Natural killer cell (primary cell): ENCODE measurements around the gene ABCC12. TPM values are rescaled to one million over a fixed set of nuclear protein-coding genes. Genes with fewer than 3 reads are reported as not detected.

Experiments used
- ATAC-seq, 3 donors: fragments of 150-1000 bp in 2 of 3; fragments of 200-7000 bp in 1 of 3; cut with Tn5 transposase; 1 replicate in 1 of 3; 2 replicates in 2 of 3; pipeline ENCODE4 v1.10.0; 2021; ENCODE audit warnings: mild to moderate bottlenecking in 2 of 3, moderate library complexity in 2 of 3
- DNase-seq, 2 donors: peaks; one replicate each; pipeline versions ENCODE4 v3.0.0 to v3.0.0-alpha.2; 2013 to 2021; ENCODE audit warnings: mixed read lengths in 1 of 2
- H3K27ac ChIP-seq: one replicate; pipeline ENCODE4 v1.5.1; 2013; ENCODE audit warnings: mild to moderate bottlenecking, low read length
- H3K27me3 ChIP-seq: one replicate; pipeline ENCODE4 v1.6.1; 2013; ENCODE audit warnings: low read length; ENCODE audit not compliant: control insufficient read depth, insufficient read depth
- H3K36me3 ChIP-seq: one replicate; pipeline ENCODE4 v1.6.1; 2013; ENCODE audit warnings: low read length; ENCODE audit not compliant: control insufficient read depth, insufficient read depth
- H3K4me1 ChIP-seq: one replicate; pipeline ENCODE4 v1.6.1; 2013; ENCODE audit warnings: low read length; ENCODE audit not compliant: control insufficient read depth, insufficient read depth
- H3K4me3 ChIP-seq: one replicate; pipeline ENCODE4 v1.5.1; 2013; ENCODE audit warnings: low read length
- H3K9me3 ChIP-seq: one replicate; pipeline ENCODE4 v1.6.1; 2013; ENCODE audit warnings: low read length; ENCODE audit not compliant: control insufficient read depth, insufficient read depth
- H3K27ac Mint-ChIP-seq, 2 donors: one replicate each; pipeline ENCODE4 v1.8.0; 2022; ENCODE audit warnings: mild to moderate bottlenecking in 2 of 2, mixed read lengths in 2 of 2, moderate library complexity in 1 of 2
- H3K27me3 Mint-ChIP-seq, 2 donors: one replicate each; pipeline ENCODE4 v1.8.0; 2022; ENCODE audit warnings: low read depth in 2 of 2, mixed read lengths in 2 of 2
- H3K36me3 Mint-ChIP-seq: one replicate; pipeline ENCODE4 v1.8.0; 2022; ENCODE audit warnings: mixed read lengths
- H3K4me1 Mint-ChIP-seq, 2 donors: one replicate each; pipeline ENCODE4 v1.8.0; 2022; ENCODE audit warnings: mixed read lengths in 2 of 2
- H3K4me3 Mint-ChIP-seq: one replicate; pipeline ENCODE4 v1.8.0; 2022; ENCODE audit warnings: mild to moderate bottlenecking, moderate library complexity, mixed read lengths
- H3K9me3 Mint-ChIP-seq, 2 donors: one replicate each; pipeline ENCODE4 v1.8.0; 2022; ENCODE audit warnings: mixed read lengths in 2 of 2
- WGBS: methylation state at CpG from one replicate; pipeline ENCODE4 v1.1.7; 2013; ENCODE audit warnings: missing lambda C conversion rate; ENCODE audit not compliant: insufficient coverage; 5-methylcytosine and 5-hydroxymethylcytosine counted together
- intact Hi-C: fragments of 100-400 bp; cut with micrococcal nuclease; formaldehyde crosslinking; loops from one replicate; pipeline ENCODE4 v1.14.2; 2022
- total RNA-seq, 4 donors: library from RNA; stranded (reverse); fragments of 120-200 nt in 1 of 4; gene quantifications; one replicate each; pipeline versions ENCODE4 v1.2.3 to v1.2.4, GENCODE V29; 2013 to 2022
- TF ChIP-seq, protein P1 (sequence below): fragments of 200-600 bp; IDR thresholded peaks from one replicate; pipeline ENCODE4 v1.8.0; 2022; ENCODE audit warnings: antibody characterized with exemption

ABCC12 gene
- total RNA-seq, 3 donors from 2014 or later (not counting 1 experiment from before 2014, with no cell fraction given), result not detected

DNA sequence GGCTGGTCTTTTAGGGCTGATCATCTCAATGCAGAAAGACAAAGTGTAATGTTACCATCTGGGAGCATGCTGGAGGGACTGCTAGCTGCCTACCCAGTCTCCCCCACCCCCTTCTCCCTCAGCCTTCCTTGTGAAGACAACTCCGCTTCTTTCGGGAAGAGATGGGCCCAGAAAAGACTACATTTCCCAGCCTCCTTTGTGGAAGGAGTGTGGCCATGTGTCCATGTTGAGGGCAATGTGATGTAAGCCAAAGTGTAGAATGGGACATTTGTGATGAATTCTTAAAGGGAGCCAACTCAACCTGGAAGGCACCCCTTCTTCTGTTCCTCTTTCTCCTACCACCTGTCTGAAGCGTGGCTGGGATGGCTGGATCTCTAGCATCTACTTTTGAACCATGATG lies 16.3 kb downstream of the ABCC12 start:
- TF ChIP-seq, protein P1, sequence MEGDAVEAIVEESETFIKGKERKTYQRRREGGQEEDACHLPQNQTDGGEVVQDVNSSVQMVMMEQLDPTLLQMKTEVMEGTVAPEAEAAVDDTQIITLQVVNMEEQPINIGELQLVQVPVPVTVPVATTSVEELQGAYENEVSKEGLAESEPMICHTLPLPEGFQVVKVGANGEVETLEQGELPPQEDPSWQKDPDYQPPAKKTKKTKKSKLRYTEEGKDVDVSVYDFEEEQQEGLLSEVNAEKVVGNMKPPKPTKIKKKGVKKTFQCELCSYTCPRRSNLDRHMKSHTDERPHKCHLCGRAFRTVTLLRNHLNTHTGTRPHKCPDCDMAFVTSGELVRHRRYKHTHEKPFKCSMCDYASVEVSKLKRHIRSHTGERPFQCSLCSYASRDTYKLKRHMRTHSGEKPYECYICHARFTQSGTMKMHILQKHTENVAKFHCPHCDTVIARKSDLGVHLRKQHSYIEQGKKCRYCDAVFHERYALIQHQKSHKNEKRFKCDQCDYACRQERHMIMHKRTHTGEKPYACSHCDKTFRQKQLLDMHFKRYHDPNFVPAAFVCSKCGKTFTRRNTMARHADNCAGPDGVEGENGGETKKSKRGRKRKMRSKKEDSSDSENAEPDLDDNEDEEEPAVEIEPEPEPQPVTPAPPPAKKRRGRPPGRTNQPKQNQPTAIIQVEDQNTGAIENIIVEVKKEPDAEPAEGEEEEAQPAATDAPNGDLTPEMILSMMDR, result no peak
- no peaks in the 10 kb centered on the region for H3K4me1 ChIP-seq
- no peaks in the 10 kb centered on the region for H3K27me3 ChIP-seq
- H3K9me3 ChIP-seq, result no peaks in the 10 kb centered on the region
- no peak overlapping the region for H3K4me3 ChIP-seq
- Mint-ChIP-seq H3K36me3 (no peaks in the 10 kb centered on the region), H3K27ac (no peak overlapping the region), H3K4me3 (no peak overlapping the region), H3K27me3 (peaks cover 13 to 17% of the 10 kb centered on the region in 2 donors), H3K4me1 (no peaks in the 10 kb centered on the region), H3K9me3 (no peaks in the 10 kb centered on the region)
- intact Hi-C loops, result no loop called here
- no peaks in the 10 kb centered on the region for H3K36me3 ChIP-seq
- ATAC-seq (no peak), DNase-seq (no peak)
- H3K27ac ChIP-seq, result no peak overlapping the region
- 89% methylated on average over 3 of the region's 3 CpGs for WGBS

DNA sequence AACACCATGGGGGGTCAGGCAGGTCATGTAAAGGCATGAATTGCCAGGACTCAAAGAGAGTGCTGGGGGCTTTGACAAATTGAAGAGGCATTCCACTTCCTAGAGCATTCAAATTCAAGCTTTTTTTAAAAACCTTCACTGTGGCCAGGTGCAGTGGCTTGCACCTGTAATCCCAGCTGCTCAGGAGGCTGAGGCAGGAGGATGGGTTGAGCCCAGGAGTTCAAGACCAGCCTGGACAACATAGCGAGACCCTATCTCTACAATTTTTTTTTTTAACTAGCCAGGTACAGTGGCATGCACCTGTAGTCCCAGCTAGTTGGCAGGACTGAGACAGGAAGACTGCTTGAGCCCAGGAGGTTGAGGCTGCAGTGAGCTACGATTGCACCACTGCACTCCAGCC lies 17.2 kb downstream of the ABCC12 start:
- no peaks in the 10 kb centered on the region for H3K4me1 Mint-ChIP-seq
- DNase-seq (no peak), ATAC-seq (no peak)
- H3K4me3 Mint-ChIP-seq, result no peak overlapping the region
- Histone ChIP-seq H3K4me1 (no peaks in the 10 kb centered on the region), H3K27ac (no peak overlapping the region), H3K4me3 (no peak overlapping the region), H3K36me3 (no peaks in the 10 kb centered on the region), H3K27me3 (no peaks in the 10 kb centered on the region), H3K9me3 (no peaks in the 10 kb centered on the region)
- H3K27ac Mint-ChIP-seq, result no peak overlapping the region
- WGBS, result 87% methylated on average over 2 of the region's 2 CpGs
- TF ChIP-seq, protein P1, result no peak
- H3K36me3 Mint-ChIP-seq, result no peaks in the 10 kb centered on the region
- peaks cover 9 to 17% of the 10 kb centered on the region in 2 donors for H3K27me3 Mint-ChIP-seq
- intact Hi-C loops, result no loop called here
- no peaks in the 10 kb centered on the region for H3K9me3 Mint-ChIP-seq

DNA sequence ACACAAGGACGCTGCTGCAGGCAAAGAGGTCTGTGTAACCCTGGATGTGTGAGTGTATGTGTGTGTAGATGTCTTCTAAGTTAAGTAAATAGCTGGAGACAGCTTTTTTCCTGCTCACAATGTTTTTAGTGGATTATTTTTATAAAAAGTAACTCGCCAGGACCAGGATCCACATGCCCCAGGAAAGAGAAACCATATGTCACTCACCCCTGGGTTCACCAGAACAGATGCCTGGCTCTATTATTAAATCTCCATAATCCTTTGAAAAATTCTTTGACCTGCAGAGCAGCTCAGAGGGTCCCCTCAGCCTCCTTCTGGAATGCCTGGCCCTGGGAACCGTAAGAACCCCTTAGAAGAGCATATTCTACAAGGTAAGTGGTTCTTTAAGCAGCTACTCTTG lies 18.0 kb downstream of the ABCC12 start:
- no peaks in the 10 kb centered on the region for H3K9me3 Mint-ChIP-seq
- H3K4me3 Mint-ChIP-seq, result no peak overlapping the region
- H3K36me3 Mint-ChIP-seq, result no peaks in the 10 kb centered on the region
- 87% methylated on average over 3 of the region's 3 CpGs for WGBS
- TF ChIP-seq, protein P1, result no peak
- intact Hi-C loops, result no loop called here
- H3K27ac Mint-ChIP-seq, result no peak overlapping the region
- Histone ChIP-seq H3K36me3 (no peaks in the 10 kb centered on the region), H3K4me3 (no peak overlapping the region), H3K9me3 (no peaks in the 10 kb centered on the region), H3K4me1 (no peaks in the 10 kb centered on the region), H3K27me3 (no peaks in the 10 kb centered on the region), H3K27ac (no peak overlapping the region)
- peaks cover 9 to 17% of the 10 kb centered on the region in 2 donors for H3K27me3 Mint-ChIP-seq
- H3K4me1 Mint-ChIP-seq, result no peaks in the 10 kb centered on the region
- DNase-seq, result no peak
- no peak for ATAC-seq

DNA sequence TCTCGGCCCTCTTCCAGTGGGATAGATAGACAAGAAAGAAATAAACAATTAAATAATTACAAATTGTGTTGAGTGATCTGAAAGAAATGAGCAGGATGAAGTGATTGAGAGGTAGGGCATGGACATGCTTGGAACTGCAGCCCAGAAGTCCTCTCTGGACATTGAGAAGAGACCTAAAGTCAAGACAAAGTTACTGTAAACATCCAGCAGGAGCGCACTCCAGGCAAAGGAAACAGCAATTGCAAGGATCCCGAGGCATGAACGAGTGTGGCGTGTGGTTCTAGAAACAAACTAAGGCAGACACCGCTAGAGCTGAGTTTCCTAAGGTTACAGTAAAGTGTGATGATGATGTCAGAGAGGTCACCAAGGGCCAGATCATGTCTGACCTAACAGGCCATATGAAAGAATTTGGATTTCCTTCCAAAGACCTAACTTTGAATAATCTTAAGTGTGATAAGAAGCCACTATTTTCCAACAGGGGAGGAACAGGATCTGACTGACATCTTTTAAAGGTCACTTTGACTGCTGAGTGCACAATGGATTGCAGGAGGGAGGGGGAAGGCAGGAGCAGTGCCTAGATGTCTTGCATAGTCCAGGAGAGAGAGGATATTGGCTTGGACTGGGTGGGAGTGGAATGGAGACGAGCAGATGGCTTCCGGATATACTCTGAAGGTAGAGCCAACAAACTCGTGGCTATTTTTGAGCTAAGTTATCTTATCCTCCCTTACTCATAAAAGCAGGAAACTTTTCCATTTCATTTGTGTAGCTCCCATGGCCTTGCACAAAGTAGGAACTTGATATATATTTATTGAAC lies 19.0 kb downstream of the ABCC12 start:
- H3K36me3 Mint-ChIP-seq, result no peaks in the 10 kb centered on the region
- no peak overlapping the region for H3K27ac ChIP-seq

More for the DNA sequence above, 19.0 kb downstream of the ABCC12 start:
- no peaks in the 10 kb centered on the region for H3K4me1 ChIP-seq
- H3K27me3 ChIP-seq, result no peaks in the 10 kb centered on the region
- no peaks in the 10 kb centered on the region for H3K9me3 ChIP-seq
- Mint-ChIP-seq H3K27ac (no peak overlapping the region), H3K27me3 (peaks cover 6 to 13% of the 10 kb centered on the region in 2 donors), H3K9me3 (no peaks in the 10 kb centered on the region), H3K4me3 (no peak overlapping the region), H3K4me1 (no peaks in the 10 kb centered on the region)
- H3K36me3 ChIP-seq, result no peaks in the 10 kb centered on the region
- no peak overlapping the region for H3K4me3 ChIP-seq
- intact Hi-C loops, result no loop called here
- no peak for DNase-seq
- ATAC-seq, result no peak
- TF ChIP-seq, protein P1, result no peak
- 74% methylated on average over 8 of the region's 9 CpGs for WGBS
